Osteoblast (primary cell): ENCODE results near the gene VARS2. TPM values are rescaled to one million over a fixed set of nuclear protein-coding genes. Genes with fewer than 3 reads are reported as not detected.

ENCODE experiments used
- DNase-seq: peaks from one replicate; pipeline ENCODE4 v3.0.0; 2011; ENCODE audit warnings: low spot score, mixed read lengths; ENCODE audit not compliant: insufficient read length; ENCODE audit errors: missing footprints
- H2AFZ ChIP-seq: 2 replicates; pipeline ENCODE4 v1.6.0; 2011; ENCODE audit warnings: mild to moderate bottlenecking, low read length
- H3K27ac ChIP-seq: 2 replicates; pipeline ENCODE4 v1.5.1; 2011; ENCODE audit warnings: mild to moderate bottlenecking, low read depth, low read length, moderate library complexity
- H3K27me3 ChIP-seq: 2 replicates; pipeline ENCODE4 v1.6.0; 2012; ENCODE audit warnings: mild to moderate bottlenecking, control low read depth, inconsistent platforms, low read length, moderate library complexity; ENCODE audit not compliant: insufficient read depth
- H3K36me3 ChIP-seq: 2 replicates; pipeline ENCODE4 v1.5.1; 2011; ENCODE audit warnings: mild to moderate bottlenecking, low read length, control low read depth, moderate library complexity; ENCODE audit not compliant: insufficient read depth
- H3K4me1 ChIP-seq: 2 replicates; pipeline ENCODE4 v1.5.1; 2011; ENCODE audit warnings: mild to moderate bottlenecking, low read length, control low read depth, moderate library complexity; ENCODE audit not compliant: insufficient read depth
- H3K4me2 ChIP-seq: 2 replicates; pipeline ENCODE4 v1.6.0; 2011; ENCODE audit warnings: mild to moderate bottlenecking, low read length; ENCODE audit not compliant: insufficient read depth
- H3K4me3 ChIP-seq: fragments of 200-600 bp; sonication (generic); 3 replicates; pipeline ENCODE4 v1.5.1; 2012; ENCODE audit warnings: mild to moderate bottlenecking, low read length, inconsistent platforms; ENCODE audit not compliant: insufficient read depth
- H3K79me2 ChIP-seq: 2 replicates; pipeline ENCODE4 v1.6.0; 2012; ENCODE audit warnings: mild to moderate bottlenecking, low read length, control low read depth, inconsistent platforms; ENCODE audit not compliant: insufficient read depth
- H3K9me3 ChIP-seq: 2 replicates; pipeline ENCODE4 v1.5.1; 2011; ENCODE audit warnings: low read depth, low read length, control low read depth
- H4K20me1 ChIP-seq: 2 replicates; pipeline ENCODE4 v1.6.0; 2012; ENCODE audit warnings: mild to moderate bottlenecking, low read length, control low read depth; ENCODE audit not compliant: insufficient read depth
- CTCF ChIP-seq: IDR thresholded peaks from 2 replicates; pipeline ENCODE4 v1.5.1; 2011; ENCODE audit warnings: mild to moderate bottlenecking, low read depth, low read length, moderate library complexity; ENCODE audit errors: extremely low read depth
- total RNA-seq: library from RNA; depleted of rRNA; stranded (reverse); fragments of >200 nt; gene quantifications from 2 replicates; pipeline ENCODE4 v1.2.3, GENCODE V29; 2012

VARS2 gene
- total RNA-seq, 1 donor = 14.5 TPM

DNA sequence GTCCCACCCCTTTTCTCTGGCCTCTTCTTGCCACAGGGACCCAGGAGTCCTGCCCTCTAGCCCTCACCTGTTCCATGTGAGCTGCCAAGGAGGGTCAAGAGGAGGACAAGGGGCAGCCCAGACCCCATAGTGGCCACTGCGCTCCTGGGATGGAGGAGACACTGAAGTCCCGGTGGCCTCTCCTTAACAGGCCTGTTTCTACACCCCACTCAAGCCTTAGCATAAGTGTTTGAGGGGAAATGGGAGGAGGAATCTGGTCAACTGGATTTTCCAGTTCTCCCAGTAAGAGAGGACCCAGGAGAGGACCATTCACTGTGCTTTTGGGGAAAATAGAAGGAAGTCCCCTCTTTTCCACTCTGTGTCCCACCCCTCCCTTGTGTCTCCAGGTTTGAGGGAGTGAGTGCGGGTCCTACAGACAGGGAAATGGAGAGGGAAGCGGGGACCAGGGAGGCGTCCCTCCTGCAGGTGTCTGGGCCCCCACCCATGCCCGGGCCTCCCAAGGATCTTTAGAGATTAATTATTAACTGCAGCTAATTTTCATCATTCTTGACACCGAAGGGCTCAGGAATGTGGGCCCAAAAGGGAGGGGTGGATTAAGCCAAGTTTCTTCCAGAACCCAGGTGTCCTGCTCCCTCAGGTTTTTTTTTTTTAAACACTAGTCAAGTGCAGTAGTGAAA lies 18.1 kb downstream of the VARS2 start, which contains the start of gene SFTA2:
Gene SFTA2, minus strand, starts transcription at position 202 of the 677 bp plus-strand sequence. Its CDS starts 74 bp downstream, at position 128.
- Histone ChIP-seq H3K4me3 (no peak within 1 kb of the TSS), H3K36me3 (no peaks in the 10 kb centered on the region), H3K79me2 (no peaks in the 10 kb centered on the region), H3K9me3 (no peaks in the 10 kb centered on the region), H3K27ac (no peak within 1 kb of the TSS), H3K4me1 (no peaks in the 10 kb centered on the region), H4K20me1 (no peaks in the 10 kb centered on the region), H3K27me3 (peaks cover 2% of the 10 kb centered on the region), H2AFZ (no peak within 1 kb of the TSS), H3K4me2 (no peak within 1 kb of the TSS)
- DNase-seq = no peak
- TF ChIP-seq CTCF = no peak

GRCh38 chr6:30932665-30933365 lies 18.8 kb downstream of the VARS2 start:
- peaks cover 4% of the 10 kb centered on the region for H3K27me3 ChIP-seq
- no peak overlapping the region for H3K4me2 ChIP-seq
- H3K27ac ChIP-seq = no peak overlapping the region
- no peaks in the 10 kb centered on the region for H3K79me2 ChIP-seq
- H3K4me3 ChIP-seq = no peak overlapping the region
- TF ChIP-seq CTCF = no peak
- peak; percentile 66 for DNase-seq
- no peaks in the 10 kb centered on the region for H3K36me3 ChIP-seq
- no peaks in the 10 kb centered on the region for H4K20me1 ChIP-seq
- H2AFZ ChIP-seq = no peak overlapping the region
- no peaks in the 10 kb centered on the region for H3K4me1 ChIP-seq
- no peaks in the 10 kb centered on the region for H3K9me3 ChIP-seq

- Histone ChIP-seq H3K79me2 (no peaks in the 10 kb centered on the region), H4K20me1 (no peaks in the 10 kb centered on the region), H3K9me3 (no peaks in the 10 kb centered on the region), H2AFZ (no peak overlapping the region), H3K27ac (no peak overlapping the region), H3K4me1 (no peaks in the 10 kb centered on the region), H3K4me3 (no peak overlapping the region), H3K4me2 (no peak overlapping the region), H3K27me3 (peaks cover 9% of the 10 kb centered on the region), H3K36me3 (no peaks in the 10 kb centered on the region)
- DNase-seq = no peak
- no peak for TF ChIP-seq CTCF
Observed at GRCh38 chr6:30935018-30935417, 21.0 kb downstream of the VARS2 start.

DNA sequence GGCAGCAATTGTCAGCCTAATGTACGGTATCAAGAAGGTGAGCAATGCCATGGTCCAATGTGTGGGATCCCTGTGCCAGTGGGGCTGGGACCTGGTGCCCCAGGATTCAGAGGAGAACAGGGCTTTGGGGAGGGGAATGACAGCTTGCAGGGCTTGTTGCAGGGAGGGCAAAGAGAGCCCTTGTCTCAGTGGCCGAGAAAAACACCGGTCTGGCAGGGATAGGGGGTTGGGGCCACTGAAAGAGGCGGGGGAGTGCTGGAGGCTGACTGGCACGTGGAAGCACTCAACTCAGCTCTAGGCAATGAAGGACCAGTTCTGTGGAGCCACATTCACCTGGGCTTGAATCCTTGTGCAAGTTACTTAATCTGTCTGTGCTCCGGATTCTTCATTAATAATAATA lies 23.2 kb downstream of the VARS2 start:
- H2AFZ ChIP-seq = no peak overlapping the region
- no peaks in the 10 kb centered on the region for H3K79me2 ChIP-seq
- no peak for TF ChIP-seq CTCF
- peaks cover 4% of the 10 kb centered on the region for H3K4me1 ChIP-seq
- H3K4me2 ChIP-seq = no peak overlapping the region
- H3K27ac ChIP-seq = no peak overlapping the region
- no peak for DNase-seq
- no peaks in the 10 kb centered on the region for H3K9me3 ChIP-seq
- no peaks in the 10 kb centered on the region for H3K36me3 ChIP-seq
- no peaks in the 10 kb centered on the region for H4K20me1 ChIP-seq
- H3K4me3 ChIP-seq = no peak overlapping the region
- peaks cover 21% of the 10 kb centered on the region for H3K27me3 ChIP-seq
